ENCODE measurements around the gene MYO9B.

Gene MYO9B

DNA sequence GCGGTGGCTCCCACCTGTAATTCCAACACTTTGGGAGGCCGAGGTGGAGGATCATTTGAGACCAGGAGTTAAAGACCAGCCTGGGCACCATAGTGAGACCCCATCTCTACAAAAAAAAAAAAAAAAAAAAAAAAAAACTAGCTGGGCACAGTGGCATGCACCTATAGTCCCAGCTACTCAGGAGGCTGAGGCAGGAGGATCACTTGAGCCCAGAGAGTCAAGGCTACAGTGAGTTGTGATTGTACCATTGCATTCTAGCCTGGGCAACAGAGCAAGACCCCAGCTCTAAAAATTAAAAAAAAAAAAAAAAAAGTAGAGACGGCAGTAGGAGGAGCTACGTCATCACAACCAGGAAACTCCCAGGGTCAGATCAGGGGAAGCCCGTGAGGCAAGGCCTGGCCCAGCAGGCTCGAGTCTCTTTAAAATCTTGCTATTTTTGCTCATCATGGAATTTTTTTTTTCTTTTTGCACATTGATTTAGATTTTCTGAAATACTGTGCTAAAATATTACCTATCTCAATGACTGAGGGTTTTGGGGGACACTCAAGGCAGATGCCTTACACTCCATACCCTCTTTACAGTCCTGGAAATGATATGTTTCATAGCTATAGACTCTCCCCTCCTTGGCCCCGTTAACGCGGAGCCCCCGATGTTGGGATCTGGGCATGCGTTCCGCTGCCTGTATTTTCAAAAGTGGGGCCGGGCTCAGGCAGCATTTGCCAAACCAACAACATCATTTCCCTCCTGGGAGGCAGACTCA, 95.1 kb downstream of the MYO9B start:
- no peak for DNase-seq (ENCODE audit: low read depth)
- TF ChIP-seq, protein P1, sequence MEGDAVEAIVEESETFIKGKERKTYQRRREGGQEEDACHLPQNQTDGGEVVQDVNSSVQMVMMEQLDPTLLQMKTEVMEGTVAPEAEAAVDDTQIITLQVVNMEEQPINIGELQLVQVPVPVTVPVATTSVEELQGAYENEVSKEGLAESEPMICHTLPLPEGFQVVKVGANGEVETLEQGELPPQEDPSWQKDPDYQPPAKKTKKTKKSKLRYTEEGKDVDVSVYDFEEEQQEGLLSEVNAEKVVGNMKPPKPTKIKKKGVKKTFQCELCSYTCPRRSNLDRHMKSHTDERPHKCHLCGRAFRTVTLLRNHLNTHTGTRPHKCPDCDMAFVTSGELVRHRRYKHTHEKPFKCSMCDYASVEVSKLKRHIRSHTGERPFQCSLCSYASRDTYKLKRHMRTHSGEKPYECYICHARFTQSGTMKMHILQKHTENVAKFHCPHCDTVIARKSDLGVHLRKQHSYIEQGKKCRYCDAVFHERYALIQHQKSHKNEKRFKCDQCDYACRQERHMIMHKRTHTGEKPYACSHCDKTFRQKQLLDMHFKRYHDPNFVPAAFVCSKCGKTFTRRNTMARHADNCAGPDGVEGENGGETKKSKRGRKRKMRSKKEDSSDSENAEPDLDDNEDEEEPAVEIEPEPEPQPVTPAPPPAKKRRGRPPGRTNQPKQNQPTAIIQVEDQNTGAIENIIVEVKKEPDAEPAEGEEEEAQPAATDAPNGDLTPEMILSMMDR (conservative IDR thresholded peaks at IDR 0.05; ENCODE audit: low read length): no peak
- H3K4me3 ChIP-seq (ENCODE audit: low read length): no peak overlapping the region

DNA sequence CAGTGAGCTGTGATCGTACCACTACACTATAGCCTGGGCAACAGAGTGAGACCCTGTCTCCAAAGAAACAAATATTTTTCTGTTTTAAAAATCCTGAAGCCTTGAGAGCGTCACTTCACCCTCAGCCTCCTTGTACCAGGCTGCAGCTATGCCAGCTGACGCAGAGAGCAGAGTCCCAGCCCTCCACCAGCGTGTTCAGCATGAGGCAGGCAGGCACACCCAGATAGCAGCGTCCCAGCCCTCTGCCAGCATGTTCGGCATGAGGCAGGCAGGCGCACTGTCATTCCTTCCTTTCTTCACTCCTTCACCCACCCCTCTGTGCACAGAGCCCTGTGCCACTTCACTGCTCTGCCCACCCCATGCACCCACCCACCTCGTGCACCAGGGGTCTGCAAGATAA, 96.3 kb downstream of the MYO9B start:
- no peak for DNase-seq (ENCODE audit: low read depth)
- H3K4me3 ChIP-seq (ENCODE audit: low read length): no peak overlapping the region
- TF ChIP-seq, protein P1 (conservative IDR thresholded peaks at IDR 0.05; ENCODE audit: low read length): no peak

DNA sequence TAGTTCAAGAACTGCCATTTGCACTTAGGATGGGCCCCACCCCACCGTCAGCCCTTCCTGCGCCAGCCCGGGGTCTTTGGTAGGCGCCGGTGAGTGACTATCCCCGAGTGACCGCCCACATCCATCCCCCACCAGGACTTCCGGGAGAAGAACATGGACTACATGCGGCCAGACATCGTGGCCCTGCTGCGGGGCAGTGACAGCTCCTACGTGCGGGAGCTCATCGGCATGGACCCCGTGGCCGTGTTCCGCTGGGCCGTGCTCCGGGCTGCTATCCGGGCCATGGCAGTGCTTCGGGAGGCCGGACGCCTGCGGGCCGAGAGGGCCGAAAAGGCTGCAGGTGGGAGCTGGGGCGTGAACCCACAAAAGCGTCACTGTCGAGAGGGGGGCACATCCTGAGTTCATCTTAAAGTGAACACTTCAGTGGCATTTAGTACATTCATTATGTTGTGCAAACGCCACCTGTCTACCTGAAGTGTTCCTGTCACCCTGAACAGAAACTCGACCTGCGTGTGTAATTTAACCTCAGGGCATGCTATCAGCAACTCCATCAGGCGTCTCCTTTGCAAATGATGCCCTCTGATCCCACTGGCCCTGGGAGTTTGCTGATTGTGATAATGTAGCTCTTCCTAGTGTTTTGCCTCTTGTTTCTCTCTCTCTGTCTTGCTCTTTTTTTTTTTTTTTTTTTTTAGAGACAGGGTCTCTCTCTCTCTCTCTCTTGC, 97.2 kb downstream of the MYO9B start:
- TF ChIP-seq, protein P1 (conservative IDR thresholded peaks at IDR 0.05; ENCODE audit: low read length): no peak
- no peak for DNase-seq (ENCODE audit: low read depth)

DNA sequence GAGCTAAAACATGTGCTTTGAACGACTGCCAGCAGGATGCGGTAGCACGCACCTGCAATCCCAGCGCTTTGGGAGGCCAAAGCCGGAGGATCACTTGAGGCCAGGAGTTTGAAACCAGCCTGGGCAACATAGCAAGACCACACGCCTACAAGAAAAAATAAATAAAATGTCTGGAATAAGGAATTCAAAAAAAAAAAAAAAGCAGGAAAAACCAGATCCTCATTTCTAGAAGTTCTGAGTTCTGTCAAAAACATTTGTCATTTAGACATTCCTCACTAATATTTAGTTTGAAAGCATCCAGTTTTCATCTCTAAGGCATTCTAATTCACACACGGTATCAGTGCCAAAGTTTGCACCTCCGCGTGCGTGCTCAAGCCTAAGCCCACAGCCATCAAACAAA, 102.7 kb downstream of the MYO9B start:
- H3K4me3 ChIP-seq (ENCODE audit: low read length): no peak overlapping the region
- TF ChIP-seq, protein P1 (conservative IDR thresholded peaks at IDR 0.05; ENCODE audit: low read length): no peak
- no peak for DNase-seq (ENCODE audit: low read depth)

More for the DNA sequence above, 97.2 kb downstream of the MYO9B start:
- no peak overlapping the region for H3K4me3 ChIP-seq (ENCODE audit: low read length)

DNA sequence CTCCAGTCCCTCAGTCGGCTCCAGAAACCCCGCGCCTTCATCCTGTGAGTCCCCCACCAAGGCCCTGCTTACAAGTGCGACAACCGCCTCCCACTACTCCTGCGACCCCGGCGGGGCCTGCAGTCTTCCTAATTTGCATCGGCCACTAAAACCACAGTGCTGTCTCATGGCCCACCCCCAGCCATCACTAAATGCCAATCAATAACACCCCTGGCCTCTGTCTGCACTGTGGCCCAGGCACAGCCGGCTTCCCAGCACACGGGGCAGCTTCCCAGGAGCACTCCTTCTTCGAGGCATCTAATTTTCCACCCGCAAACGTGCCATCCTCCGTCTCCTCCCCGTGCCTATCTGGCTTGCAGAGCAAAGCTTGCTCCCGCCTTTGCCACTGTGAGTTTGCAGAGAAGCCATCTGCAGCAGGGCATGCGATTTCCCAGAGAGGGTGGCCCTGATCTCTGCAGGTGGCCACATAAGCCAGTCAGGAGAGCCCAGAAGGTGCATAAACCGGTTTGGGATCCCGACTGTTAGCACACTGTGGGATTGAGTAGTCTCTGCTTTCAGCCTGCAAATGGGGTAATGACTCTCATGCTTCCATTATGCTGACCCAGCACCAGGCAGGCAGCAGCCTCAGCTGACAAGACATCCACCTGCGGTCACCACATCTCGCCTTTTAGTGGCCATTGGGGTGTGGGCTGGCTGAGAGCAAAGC, 105.6 kb downstream of the MYO9B start:
- no peak for DNase-seq (ENCODE audit: low read depth)
- TF ChIP-seq, protein P1 (conservative IDR thresholded peaks at IDR 0.05; ENCODE audit: low read length): no peak
- no peak overlapping the region for H3K4me3 ChIP-seq (ENCODE audit: low read length)

DNA sequence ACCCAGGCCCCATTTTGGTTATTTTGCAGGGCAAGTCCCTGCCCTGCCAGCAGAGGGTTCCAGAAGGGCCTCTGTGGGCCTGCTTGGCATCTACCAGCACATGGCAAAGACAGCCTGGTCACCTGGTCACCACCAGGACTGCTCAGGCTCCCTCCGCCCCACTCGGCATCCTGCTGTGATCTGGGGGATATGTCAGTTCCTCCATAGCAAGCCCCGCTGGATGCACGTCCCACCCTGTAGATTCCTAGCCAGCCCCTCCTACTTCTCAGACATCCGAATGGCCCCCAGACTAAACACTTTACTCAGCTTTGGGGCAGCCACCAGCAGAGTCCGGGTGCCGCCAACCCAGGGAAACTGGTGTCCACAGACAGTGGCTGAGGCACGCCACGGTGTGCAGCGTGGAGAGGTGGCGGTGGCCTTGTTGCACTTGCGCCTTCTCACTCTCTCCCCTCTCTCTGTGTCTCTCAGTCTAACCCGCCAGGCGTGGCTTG, 107.7 kb downstream of the MYO9B start:
- DNase-seq (ENCODE audit: low read depth): no peak
- H3K4me3 ChIP-seq (ENCODE audit: low read length): no peak overlapping the region
- TF ChIP-seq, protein P1 (conservative IDR thresholded peaks at IDR 0.05; ENCODE audit: low read length): no peak

Measured in AG10803 (cell line).